GM21723 (cell line): ENCODE measurements around the gene NUDT13.

Experiments used
- ATAC-seq: cut with Tn5 transposase; IDR thresholded peaks from one replicate; pipeline ENCODE4 v1.9.1; 2021; ENCODE audit warnings: mild to moderate bottlenecking, moderate library complexity; ENCODE audit not compliant: unreplicated experiment

The NUDT13 gene

DNA sequence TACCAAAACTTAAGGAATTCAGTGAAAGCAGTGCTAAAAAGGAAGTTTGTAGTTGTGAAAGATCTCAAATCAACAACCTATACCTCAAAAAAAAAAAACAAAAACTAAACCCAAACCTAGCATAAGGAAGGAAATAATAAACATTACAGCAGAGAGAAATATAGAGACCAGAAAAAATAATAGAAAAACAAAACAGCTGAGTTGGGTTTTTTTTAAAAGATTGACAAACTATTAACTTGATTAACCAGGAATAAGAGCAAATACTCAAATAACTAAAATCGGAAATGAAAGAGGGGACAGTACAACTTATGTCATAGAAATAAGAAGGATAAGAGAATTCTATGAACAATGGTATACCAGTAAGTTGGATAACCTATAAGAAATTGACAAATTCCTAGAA, 50.8 kb downstream of the NUDT13 start:
- ATAC-seq = no peak

DNA sequence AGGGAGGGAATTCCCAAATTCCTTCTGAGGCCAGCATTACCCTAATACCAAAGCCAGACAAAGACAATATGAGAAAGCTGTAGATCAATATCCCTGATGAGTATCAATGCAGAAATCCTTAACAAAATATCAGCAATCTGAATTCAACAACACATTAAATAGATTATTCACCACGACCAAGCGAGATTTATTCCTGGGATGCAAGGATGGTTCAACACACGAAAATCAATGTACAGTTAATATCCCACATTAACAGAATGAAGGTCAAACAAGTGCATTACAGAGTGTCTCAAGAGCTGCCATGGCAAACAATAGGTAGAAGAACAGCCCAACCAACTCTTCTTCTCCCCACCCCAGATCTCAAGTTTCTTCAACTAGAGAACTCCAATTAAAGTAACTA, 51.4 kb downstream of the NUDT13 start:
- no peak for ATAC-seq

DNA sequence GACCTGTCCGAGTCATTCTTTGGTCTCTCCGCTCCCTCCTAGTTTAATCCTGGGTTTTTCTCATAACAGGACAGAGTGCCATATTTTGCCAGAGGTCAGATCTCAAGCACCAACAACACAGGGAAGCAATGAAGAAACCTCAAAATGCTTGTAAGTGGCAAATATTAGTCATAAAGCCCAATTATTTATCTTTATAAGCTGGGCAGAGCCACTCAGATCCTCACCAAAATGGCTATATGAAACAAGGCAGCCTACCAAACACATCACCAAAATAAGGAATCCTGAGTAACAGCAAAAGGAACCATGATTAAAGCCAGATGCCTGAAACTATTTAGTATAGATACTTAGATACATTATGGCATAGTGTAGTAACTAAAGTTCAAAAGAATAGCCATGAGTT, 52.8 kb downstream of the NUDT13 start:
- no peak for ATAC-seq

DNA sequence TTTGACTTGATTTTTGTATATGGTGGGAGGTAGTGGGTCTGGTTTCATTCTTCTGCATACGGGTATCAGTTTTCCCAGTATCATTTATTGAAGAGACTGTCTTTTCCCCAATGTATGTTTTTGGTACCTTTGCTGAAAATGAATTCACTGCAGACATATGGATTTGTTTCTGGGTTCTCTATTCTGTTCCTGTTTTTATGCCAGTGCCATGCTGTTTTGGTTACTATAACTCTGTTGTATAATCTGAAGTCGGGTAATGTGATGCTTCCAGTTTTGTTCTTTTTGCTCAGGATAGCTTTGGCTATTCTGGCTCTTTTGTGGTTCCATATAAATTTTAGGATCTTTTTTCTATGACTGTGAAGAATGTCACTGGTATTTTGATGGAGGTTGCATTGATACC, 56.7 kb downstream of the NUDT13 start:
- no peak for ATAC-seq

DNA sequence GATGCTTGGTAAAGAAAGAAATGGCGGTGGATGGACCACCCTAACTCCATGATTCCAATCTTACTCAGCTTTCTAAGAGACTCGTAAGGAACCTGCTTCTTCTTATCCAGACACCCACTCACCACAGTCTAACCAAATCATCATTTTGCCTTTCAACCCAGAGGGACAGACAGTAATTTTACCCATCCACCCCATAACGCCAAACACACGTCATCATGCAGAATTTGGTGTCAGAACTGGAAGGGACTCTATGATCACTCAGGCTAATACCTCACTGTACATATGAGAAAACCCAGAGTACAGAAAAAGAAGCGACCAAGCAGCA, 57.2 kb downstream of the NUDT13 start:
- no peak for ATAC-seq

DNA sequence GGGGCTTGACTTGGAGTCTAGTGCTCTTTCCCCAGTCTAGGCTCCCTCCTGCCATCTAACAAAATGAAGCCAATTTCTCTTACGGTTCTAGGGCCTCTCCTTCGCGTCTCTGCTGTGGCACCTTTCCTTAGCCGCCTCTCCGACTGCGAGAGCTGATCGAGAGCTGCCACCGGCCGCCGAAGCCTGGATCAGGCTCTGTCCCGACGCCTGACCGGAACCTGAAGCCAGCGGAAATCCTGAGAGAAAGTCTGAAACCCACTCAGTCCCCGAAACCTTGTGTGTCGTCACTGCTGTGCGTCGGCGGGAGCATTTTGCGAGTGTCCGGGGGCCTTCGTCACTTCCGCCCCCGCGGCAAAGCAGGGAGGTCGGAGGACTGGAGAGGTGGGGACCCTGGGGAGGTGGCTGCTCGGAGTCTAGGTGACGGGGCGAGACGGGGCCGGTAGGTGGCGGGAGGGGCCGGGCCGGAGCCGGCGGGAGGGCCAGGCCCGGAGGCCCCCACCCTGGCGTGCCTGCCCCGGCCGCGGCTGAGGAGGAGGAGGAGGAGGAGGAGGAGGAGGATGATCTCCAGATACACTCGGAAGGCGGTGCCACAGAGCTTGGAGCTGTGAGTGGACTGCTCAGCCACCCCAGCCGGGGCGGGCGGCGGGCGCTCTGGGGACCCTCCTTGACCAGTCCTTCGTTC, 57.7 kb downstream of the NUDT13 start, which contains the start of the genes ECD and FAM149B1:
TSS of gene ECD (minus strand) at position 226 of the 682 bp plus-strand sequence. CDS start 4,071 bp downstream, outside the sequence.
TSS of gene FAM149B1 (plus strand) at position 337 of the 682 bp plus-strand sequence. CDS start at position 558, 221 bp downstream.
- peak; percentile 92 for ATAC-seq

DNA sequence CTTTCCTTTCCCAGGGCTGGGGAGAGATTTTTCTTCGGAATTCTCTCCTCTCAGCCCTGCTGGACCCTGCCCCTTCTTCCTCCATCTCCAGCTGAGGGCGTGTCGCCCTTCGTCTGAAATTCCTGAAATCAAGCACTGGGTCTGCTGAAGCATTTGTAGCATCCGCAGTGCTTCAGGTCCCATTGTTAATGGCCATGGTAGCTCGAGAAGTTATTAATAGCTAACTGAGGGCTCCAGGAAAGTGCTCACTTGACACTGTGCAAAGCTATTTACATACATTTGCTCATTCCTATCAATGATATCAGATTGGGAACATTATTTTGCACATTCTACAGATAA, 58.2 kb downstream of the NUDT13 start:
- ATAC-seq = no peak

DNA sequence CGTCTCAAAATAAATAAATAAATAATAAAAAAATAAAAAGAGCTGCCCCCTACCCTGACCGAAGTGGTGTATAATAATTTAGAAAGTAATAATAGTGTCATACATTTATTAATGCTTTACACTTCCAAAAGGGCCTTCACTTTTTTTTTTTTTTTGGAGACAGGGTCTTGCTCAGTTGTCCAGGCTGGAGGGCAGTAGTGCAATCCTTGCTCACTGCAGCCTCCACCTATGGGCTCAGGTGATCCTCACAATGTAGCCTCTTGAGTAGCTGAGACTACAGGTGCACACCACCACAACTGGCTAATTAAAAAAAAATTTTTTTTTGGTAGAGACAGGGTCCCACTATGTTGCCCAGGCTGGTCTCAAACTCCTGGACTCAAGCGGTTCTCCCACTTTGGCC, 59.1 kb downstream of the NUDT13 start:
- ATAC-seq = no peak

DNA sequence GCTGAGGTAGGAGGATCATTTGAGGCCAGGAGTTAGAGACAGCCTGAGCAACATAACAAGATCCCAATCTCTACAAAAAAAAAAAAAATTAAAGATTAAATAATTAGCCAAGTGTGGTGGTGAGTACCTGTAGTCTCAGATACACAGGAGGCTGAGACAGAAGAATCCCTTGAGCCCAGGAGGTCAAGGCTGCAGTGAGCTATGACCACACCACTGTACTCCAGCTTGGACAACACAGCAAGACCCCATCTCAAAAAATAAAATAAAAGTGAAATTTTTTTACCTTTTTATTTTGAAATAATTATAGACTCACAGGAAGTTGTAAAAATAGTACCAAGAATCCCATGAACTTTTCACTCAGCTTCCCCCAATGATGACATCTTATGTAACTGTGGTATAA, 62.6 kb downstream of the NUDT13 start:
- ATAC-seq = no peak

DNA sequence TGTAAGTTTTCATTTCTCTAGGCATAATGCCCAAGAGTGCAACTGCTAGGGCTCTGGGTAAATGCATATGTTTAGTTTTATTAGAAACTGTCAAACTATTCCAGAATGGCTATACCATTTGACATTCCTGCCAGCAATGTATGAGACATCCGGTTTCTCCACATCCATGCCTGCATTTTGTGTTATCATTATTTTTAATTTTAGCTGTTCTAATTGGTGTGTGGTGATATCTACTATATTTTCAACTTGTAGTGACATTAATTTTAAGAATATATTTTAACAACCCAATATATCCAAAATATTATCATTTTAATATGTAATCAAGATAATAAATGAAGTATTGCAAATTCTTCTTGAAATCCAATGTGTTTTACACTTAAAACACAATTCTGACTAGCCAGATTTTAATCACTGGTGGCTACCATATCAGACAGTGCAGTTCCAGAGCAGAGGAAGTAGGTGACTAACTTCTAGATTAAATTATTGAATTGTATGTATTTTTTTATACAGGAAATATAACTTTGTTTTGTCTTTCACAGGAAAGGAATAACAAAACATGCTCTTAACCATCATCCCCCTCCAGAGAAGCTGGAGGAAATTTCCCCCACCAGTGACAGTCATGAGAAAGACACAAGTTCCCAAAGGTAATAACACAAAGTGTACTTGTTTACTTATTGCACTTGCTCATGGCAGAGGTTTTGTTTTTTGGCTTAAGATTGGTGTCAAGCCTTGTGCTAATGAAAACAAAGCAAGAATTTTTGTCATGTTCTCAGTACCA, 64.1 kb downstream of the NUDT13 start:
- no peak for ATAC-seq
